Measurements from ENCODE around the gene ECE1. TPM values are rescaled to one million over a fixed set of nuclear protein-coding genes. Genes with fewer than 3 reads are reported as not detected.
"Not testable (repeated sequence)": the region's sequence is repeated elsewhere in the genome, so short reads cannot be mapped to it uniquely, and the experiment has no call there.

Gene ECE1
- total and polyA plus RNA-seq, 12 donors: 86.1 to 588 (median 222) TPM

DNA sequence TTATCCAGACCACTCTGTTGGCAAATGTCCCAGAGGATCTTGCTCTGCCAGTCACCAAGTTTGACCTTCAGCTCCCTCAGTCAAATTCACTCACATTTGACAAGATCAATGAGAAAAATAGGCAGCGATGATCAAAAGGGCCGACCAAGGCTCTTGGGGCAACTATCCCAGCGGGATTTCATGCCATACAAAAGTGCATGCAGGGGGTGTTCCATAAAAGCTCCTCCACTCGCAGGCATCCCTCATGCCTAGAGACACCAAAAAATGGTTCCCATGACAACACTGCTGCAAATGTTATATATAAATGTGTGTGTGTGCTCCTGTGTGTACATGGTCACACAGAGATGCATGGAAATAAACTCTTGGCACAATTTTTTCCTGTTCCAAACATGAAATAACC is 97.4 kb downstream of the ECE1 start:
- WGBS, 4 donors: 53 to 71% (median 67%) methylated on average over 4 of the region's 4 CpGs
- intact Hi-C loops (cut with DNase I): loop anchor here (5.0 to 10.0 kb wide), 2 partner anchors 208 to 496 kb away; no protein-coding TSS in a partner anchor
- no peak for DNase-seq
- no peaks in the 10 kb centered on the region for H3K36me3 ChIP-seq (replicated peaks in 1 of 2)
- H3K27ac ChIP-seq: no peak overlapping the region
- peaks cover 0 to 10% of the 10 kb centered on the region in 2 donors for H3K4me1 ChIP-seq (replicated peaks in 1 of 2)
- no peaks in the 10 kb centered on the region for H3K27me3 ChIP-seq
- no peak for TF ChIP-seq POLR2A (IDR thresholded peaks at IDR 0.05)
- TF ChIP-seq, protein P1, sequence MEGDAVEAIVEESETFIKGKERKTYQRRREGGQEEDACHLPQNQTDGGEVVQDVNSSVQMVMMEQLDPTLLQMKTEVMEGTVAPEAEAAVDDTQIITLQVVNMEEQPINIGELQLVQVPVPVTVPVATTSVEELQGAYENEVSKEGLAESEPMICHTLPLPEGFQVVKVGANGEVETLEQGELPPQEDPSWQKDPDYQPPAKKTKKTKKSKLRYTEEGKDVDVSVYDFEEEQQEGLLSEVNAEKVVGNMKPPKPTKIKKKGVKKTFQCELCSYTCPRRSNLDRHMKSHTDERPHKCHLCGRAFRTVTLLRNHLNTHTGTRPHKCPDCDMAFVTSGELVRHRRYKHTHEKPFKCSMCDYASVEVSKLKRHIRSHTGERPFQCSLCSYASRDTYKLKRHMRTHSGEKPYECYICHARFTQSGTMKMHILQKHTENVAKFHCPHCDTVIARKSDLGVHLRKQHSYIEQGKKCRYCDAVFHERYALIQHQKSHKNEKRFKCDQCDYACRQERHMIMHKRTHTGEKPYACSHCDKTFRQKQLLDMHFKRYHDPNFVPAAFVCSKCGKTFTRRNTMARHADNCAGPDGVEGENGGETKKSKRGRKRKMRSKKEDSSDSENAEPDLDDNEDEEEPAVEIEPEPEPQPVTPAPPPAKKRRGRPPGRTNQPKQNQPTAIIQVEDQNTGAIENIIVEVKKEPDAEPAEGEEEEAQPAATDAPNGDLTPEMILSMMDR (IDR thresholded peaks at IDR 0.05): no peak
- no peaks in the 10 kb centered on the region for H3K9me3 ChIP-seq (replicated peaks in 1 of 3)
- H3K4me3 ChIP-seq: no peak overlapping the region

DNA sequence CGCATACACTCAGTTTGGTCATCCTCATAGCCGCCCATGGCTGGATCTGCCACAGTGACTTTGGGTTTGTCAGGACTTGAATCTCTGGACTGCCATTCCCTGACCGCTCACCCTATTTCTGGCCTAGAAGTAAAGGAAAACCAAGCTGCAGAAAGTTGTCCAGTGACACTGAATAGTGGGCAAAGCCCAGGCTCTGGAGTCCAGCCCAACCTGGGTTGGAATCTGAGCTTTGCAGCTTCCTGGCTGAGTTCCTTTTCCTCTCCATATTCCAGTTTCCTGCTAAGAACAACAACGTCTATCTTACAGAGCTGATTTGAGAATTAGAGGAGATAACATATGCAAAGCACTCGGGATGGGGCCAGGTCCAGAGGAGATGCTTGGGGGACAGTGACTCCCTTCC is 98.0 kb downstream of the ECE1 start:
- 59 to 74% (median 61%) methylated on average over 5 of the region's 5 CpGs for WGBS, 4 donors
- intact Hi-C loops (cut with DNase I): loop anchor here (5.0 to 10.0 kb wide), 2 partner anchors 207 to 495 kb away; no protein-coding TSS in a partner anchor
- TF ChIP-seq, protein P1 (IDR thresholded peaks at IDR 0.05): no peak
- TF ChIP-seq POLR2A (IDR thresholded peaks at IDR 0.05): no peak
- H3K27ac ChIP-seq: no peak overlapping the region
- no peaks in the 10 kb centered on the region for H3K9me3 ChIP-seq (replicated peaks in 1 of 3)
- H3K4me3 ChIP-seq: no peak overlapping the region
- H3K4me1 ChIP-seq (replicated peaks in 1 of 2): peaks cover 0 to 10% of the 10 kb centered on the region in 2 donors
- no peaks in the 10 kb centered on the region for H3K27me3 ChIP-seq
- H3K36me3 ChIP-seq (replicated peaks in 1 of 2): no peaks in the 10 kb centered on the region
- peak in 1 of 7 donors; percentile 10 for DNase-seq

GRCh38 chr1:21190771-21191170 is 99.5 kb downstream of the ECE1 start:
- not testable (repeated sequence) for H3K9me3 ChIP-seq (replicated peaks in 1 of 3); H3K27ac ChIP-seq; H3K36me3 ChIP-seq (replicated peaks in 1 of 2); H3K27me3 ChIP-seq; H3K4me3 ChIP-seq; DNase-seq; H3K4me1 ChIP-seq (replicated peaks in 1 of 2)
- 45 to 72% (median 59%) methylated on average over 2 of the region's 2 CpGs for WGBS, 4 donors
- intact Hi-C loops (cut with DNase I): loop anchor here (5.0 to 10.0 kb wide), 2 partner anchors 206 to 493 kb away; no protein-coding TSS in a partner anchor

DNA sequence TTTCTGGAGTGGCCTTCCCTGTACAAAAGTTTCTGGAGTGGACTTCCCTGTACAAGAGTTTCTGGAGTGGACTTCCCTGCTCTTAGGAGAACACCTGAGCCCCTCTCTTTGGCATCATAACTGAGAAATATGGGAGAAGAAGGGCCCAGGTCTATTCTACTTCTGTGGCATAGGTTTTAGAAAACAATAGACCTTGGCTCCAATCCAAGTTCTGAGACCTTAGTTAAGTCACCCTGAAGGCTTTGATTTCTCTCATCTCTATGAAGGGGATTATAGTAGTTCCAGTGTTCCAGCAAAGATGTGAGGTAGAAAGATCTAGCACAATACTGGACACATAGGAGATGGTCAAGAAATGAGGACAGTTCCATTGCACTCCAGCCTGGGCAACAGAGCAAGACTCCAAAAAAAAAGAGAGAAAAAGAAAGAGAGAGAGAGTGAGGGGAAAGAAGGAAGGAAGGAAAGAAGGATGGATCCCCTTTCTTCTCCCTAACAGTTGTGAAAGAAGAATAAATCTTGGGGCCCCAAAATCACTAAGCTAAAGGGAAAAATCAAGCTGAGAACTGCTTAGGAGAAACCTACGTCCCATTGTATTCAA is 100.3 kb downstream of the ECE1 start:
- no peaks in the 10 kb centered on the region for H3K9me3 ChIP-seq (replicated peaks in 1 of 3)
- 91 to 100% (median 98%) methylated on average over 1 of the region's 1 CpG for WGBS, 4 donors
- no peak for DNase-seq
- no peak overlapping the region for H3K4me3 ChIP-seq
- no peaks in the 10 kb centered on the region for H3K27me3 ChIP-seq
- intact Hi-C loops (cut with DNase I): loop anchor here (5.0 to 10.0 kb wide), 2 partner anchors 205 to 493 kb away; no protein-coding TSS in a partner anchor
- no peak overlapping the region for H3K27ac ChIP-seq
- no peaks in the 10 kb centered on the region for H3K36me3 ChIP-seq (replicated peaks in 1 of 2)
- peaks cover 0 to 10% of the 10 kb centered on the region in 2 donors for H3K4me1 ChIP-seq (replicated peaks in 1 of 2)
- TF ChIP-seq, protein P1 (IDR thresholded peaks at IDR 0.05): no peak
- no peak for TF ChIP-seq POLR2A (IDR thresholded peaks at IDR 0.05)

DNA sequence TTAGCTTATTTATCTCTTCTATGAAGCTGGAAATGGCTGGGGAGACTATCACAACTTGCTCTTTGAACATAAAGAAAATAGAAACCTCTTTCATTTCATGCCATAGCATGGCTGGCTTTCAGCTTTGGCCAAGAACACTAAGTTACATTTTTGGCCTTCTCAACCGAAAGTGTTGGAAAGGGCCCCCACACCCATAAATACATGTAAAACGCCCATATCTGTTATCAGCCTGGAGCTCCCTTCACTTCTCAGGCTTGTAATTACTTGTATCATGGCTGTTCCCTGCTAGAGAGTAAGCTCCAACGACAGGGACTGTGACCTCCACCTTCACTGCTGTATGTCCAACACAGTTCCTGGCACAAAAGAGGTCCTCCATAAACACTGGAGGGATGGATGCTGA is 100.8 kb downstream of the ECE1 start:
- 72 to 89% (median 79%) methylated on average over 3 of the region's 3 CpGs for whole genome bisulfite sequencing, 4 donors
- Histone ChIP-seq H3K27ac (no peak overlapping the region), H3K36me3 (replicated peaks in 1 of 2) (no peaks in the 10 kb centered on the region), H3K9me3 (replicated peaks in 1 of 3) (no peaks in the 10 kb centered on the region), H3K4me3 (no peak overlapping the region), H3K4me1 (replicated peaks in 1 of 2) (peaks cover 0 to 10% of the 10 kb centered on the region in 2 donors), H3K27me3 (no peaks in the 10 kb centered on the region)
- TF ChIP-seq, protein P1 (IDR thresholded peaks at IDR 0.05): no peak
- TF ChIP-seq POLR2A (IDR thresholded peaks at IDR 0.05): no peak
- DNase-seq: no peak
- intact Hi-C loops (cut with DNase I): loop anchor here in 1 of 2 donors (10.0 kb wide), 1 partner anchor 205 kb away; no protein-coding TSS in a partner anchor
